Left renal cortex interstitium (tissue), 4 donors: ENCODE results near the gene PROX2. TPM values are rescaled to one million over a fixed set of nuclear protein-coding genes. Genes with fewer than 3 reads are reported as not detected.

ENCODE experiments used
- DNase-seq, 4 donors: peaks; one replicate each; pipeline ENCODE4 v3.0.0-alpha.2; 2013; ENCODE audit warnings: low read depth in 4 of 4, low spot score in 2 of 4, missing footprints in 1 of 4
- polyA plus RNA-seq, 4 donors: library from polyadenylated mRNA; unstranded; fragments of 120-200 nt; gene quantifications; one replicate each; pipeline ENCODE4 v1.2.1, GENCODE V29; 2013; ENCODE audit not compliant: insufficient read length in 4 of 4

Gene PROX2
- polyA plus RNA-seq, 4 donors: 0.38 to 4.0 (median 1.6) TPM

DNA sequence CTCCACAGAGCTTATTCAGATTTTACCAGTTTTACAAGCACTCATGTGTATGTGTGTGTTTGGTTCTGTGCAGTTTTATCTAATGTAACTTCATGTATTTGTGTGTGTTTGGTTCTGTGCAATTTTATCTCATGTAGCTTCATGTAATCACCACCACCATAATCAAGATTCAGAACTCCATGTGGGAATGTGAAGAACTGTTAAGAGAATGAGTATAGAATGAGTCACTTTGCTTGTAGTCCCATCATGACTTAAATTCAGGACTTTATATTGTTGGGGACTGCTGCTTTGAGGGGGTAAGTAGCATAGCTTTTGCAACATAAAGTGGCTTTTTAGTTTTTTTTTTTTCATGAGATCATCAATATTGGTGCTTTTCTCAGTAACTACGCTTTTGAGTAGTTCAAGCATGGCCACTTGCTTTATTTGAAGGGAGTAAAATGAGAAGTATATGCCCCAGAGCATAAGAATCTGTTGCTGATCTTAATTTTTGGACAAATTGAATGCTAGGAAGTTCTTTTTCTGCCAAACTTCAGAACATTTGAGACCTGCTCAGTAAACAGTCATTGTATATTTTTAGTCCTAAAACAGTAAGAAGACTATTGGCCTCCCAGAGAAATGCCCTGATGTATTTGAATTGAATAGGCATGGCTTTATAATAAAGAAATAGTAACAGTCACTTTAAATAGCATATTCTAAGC lies 28.8 kb downstream of the PROX2 start:
- no peak for DNase-seq

DNA sequence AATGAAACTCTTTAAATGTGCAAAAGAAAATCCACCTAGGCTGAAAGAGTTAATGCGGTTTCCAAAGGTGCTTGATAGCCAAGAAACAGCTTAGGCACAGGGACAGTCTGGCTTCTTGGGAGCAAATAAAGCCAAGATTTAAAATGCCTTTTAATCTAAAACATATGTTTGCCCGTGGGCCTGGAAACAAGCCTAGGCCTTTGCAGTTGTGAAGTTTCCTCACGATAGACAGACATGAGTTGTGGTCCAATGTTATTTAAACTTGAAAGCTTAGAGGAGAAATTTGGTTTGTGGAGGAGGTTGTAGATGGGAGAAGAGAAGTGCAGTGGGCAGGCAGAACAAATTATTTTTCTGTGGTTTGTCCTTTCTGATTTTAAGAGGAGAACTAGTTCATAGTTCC lies 29.8 kb downstream of the PROX2 start:
- no peak for DNase-seq

DNA sequence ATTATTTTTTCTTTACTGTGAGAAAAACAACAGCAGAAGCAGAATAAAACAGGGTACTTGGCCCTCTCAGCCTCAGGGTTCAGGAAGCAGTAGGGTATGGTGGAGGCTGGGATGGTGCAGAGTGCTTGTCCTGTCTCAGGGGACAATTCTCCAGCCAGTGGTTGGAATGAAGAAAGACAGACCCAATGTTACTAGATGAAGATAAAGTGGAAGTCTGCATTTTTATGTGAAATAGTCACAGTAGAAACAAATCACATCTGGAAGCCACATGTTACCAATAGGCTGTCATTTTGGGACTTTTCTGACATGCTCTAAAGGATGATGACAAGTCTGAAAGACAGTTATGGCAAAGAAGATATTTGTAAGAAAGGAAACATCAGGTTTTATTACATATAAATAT lies 32.3 kb downstream of the PROX2 start:
- no peak for DNase-seq

DNA sequence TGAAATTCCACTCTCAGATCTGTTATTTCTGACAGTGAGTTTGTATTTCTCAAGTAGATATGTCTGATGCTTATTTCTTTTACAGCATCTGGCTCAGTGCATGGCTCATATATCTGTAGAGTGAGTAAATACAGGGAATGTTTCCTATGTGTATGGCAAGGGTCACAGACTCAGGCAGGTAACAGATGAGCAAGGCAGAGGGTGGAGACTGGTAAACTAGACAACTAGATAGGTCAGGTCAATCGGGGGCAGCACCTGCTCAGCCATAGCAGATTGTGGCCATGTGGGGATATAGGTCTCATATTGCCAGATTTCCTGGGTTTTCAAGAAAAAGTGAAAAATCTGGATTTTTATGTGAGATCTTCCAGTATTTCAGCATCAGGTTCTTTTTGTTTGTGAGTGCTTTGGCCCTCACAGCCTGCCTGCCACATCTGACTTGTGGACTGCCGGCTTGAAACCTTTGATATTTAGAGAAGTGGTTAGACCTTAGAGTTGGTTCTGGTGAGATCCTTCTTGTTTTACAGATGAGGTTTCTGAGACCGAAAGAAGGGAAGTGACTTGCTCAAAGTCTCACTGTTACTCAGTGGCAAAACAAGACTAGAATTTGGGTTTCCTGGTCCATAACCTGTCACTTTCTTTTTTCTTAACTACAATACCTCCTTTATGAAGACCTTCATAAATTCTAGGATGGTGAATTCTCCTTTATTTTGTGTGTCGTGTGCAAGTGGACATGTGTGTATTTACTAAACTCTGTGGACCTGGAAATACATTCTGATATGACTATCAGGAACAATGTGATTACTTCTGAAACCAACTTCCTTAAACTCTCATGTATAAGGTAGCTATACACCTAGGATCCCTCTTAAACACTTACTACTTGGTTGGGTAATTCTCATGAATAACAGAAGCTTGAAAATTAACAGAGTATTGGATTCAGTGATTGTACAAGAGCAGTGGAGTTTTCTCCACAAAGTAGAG lies 34.4 kb downstream of the PROX2 start:
- no peak for DNase-seq

DNA sequence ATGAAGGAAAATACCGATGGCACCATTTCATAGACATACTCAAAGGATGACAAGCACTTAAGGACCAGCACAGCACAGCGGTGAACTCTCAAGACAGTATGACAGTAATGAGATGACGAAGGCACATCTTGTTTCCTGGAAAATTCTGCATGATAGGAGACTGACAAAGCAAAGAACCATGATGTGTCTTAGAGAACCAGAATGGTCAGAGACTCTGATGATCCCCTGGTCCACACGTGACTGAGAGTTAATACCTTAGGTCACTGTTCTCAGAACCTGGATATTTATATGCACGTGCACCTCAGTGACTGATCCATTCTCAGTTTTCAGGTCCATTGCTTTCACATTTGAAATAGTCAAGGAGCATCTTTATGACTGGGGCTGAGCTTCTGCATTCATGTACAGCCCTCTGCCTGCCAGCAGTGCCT lies 35.3 kb downstream of the PROX2 start:
- no peak for DNase-seq

DNA sequence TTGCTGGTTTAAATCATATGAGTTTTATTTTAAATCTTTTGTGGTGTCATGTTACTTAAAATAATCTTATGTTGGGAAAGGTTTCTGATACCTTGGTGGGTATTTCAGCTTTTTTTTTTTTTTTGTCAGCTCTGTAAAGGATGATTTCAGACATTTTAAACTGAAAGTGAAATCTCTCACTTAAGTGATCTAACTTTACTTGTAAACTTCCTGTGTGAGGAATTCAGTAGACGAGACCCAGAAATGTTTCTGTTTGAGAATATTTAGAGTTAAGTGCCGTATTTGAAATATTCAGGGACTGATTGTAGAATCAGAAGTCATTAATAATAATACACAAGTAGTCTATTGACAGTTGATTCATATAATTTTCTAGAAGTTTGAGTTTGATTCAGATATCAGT lies 37.8 kb downstream of the PROX2 start:
- no peak for DNase-seq

DNA sequence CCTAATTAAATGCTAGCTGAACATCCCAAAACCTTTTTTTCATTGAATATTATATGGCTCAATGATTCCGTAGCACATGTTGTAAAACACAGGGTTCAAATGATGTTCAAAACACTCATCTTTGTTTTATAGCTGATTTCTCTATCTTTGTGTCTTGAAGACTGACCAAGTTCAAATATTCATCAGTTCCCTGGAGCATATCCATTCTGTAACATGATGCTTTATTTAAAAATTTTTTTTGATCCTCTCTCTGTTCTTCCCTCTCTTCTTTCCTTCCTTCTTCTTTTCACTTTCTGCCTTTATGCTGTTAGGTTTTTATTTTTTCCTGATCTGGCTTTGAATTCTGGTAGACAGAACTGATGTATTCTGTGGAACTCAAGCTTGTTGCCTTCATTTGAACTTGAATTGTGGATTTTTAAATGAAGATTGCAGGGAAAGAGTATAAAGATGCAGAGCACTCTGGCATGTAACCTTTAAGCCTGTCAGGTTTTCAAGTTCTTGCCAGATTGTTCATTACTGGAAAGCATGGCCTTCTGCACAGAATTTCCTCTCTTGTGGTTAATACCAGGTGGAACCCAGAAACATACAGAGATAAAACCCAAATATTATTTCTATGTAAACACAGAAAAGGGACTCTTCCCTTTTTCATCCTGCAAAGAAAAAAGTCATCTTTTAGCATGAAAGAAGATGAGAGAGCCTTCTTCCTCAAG lies 39.5 kb downstream of the PROX2 start:
- no peak for DNase-seq

DNA sequence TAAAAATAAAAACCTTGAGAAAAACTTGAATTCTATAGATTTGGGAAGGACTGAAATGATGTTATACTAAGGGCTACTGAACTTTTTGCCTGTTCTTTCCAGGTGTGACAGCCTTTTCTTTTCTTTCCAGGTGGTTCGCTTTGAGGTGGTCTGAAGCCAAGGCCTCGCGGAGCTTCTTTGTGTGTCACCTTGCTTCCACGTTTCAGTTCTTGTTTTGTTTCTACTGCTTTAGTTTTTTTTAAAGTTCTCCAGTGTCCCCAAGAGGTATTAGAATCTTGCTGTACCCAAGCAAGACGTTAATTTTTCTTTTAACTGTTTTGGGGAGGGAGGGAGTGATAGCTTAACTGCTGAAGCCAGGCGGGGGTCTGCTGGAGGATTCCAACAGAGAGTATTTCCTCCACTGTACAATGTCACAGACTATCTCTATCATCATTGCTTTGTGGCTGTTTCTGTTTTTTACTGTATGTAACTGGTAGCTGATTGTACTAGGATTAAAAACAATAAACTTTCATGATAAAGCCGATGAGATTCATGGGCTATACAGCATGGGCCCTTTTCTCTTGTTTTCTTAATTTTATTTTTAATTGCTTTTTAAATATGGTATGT lies 40.2 kb downstream of the PROX2 start:
- DNase-seq: no peak

DNA sequence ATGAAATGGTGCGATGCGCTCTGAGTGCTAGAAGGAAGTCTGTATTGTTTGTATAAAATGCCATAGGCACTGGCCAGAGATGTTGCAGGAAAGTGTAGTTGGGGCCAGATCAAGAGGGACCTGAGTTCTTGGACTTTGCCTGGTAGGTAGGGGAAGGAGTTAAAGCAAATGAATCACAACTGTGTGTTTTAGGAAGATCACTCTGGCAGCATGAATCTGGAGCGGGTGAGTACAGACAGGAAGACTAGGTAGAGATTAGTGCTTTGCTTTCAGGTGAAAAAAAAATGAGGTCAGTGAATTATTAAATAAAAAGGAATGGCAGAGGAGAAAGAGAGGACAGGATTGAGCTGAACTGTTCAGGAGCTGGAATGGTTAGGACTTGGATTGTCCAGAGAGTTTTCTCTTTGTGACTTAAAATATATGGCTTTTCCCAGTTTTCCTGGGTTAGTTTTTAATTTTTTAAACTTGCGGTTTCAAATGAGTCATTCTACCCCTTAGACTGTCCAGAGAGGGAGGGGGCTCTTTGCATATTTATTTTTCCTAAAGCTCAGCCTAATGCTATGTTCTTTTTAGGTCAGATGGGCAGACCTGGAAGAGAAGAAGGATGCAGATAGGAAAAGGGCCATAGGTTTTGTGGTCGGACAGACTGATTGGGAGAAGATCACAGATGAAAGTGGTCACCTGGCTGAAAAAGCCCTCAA lies 41.1 kb downstream of the PROX2 start:
- no peak for DNase-seq

DNA sequence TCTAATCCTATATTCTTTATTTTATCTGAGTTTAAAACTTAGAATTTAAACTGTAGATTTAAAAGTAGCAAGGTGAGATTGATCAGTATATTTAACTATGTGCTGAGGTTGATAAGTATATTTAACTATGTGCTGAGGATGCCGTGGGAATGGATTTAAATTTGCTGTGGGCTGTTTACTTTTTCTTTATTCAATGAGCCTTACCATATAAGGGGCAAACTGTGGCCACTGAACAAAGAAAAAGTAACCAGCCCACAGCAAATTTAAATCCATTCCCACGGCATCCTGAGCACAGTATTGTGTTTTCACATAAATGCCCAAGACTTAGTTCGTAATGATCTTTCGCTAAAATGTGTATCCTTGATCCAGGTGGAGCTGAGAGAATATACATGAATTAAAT lies 43.1 kb downstream of the PROX2 start:
- no peak for DNase-seq

DNA sequence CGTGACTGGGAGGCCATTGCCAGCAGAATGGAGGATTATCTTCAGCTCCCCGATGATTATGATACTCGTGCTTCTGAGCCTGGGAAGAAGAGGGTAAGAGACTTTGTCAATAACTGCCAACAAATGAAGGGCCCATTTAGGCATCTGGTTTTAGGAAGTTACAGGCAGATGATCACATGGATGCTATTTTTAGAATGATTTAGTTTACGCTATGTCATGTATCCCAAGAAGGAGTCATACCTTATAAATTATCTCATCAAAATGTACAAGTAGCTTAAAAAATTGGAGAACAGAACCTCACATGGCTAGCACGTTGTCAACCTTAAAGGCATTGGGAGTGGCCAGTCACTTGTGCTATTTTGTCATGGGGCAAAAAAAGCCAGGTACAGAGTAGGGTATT lies 46.7 kb downstream of the PROX2 start:
- DNase-seq: no peak

DNA sequence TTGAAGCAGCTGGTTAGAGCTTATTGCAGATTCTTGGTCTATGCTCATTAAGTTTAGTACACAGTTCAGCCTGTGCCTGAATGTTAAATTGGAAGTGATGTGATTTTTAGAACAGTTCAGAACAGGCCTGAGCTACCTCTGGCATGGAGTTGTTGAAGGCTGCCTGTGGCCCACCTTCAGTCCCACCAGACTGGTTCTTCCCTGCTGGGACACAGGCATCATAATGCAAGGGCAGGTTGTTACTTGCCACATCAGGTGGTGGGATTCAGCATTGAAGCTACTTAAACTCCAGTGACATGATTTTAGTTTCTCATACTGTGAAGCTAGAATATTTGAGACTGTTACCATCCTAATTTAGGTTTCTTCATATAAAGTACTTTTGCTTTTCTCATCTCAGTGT lies 49.4 kb downstream of the PROX2 start:
- DNase-seq: no peak

Other genes starting within 250 kb of the PROX2 start
- gene AREL1, start 163.1 kb downstream of the PROX2 start, polyA plus RNA-seq: 10 to 100 TPM; 33.5 to 38.0 (median 35.0) TPM
- 10 to 100 TPM; 51.2 to 69.7 (median 58.6) TPM for gene FCF1, start 163.0 kb downstream of the PROX2 start, polyA plus RNA-seq
- gene YLPM1, start 112.8 kb downstream of the PROX2 start, polyA plus RNA-seq: 100 to 1,000 TPM in 2 of 4 donors, 10 to 100 TPM in 2; 66.7 to 109 (median 92.9) TPM
- 100 to 1,000 TPM; 103 to 135 (median 125) TPM for gene DLST, start 5.8 kb upstream of the PROX2 start, polyA plus RNA-seq
- 1 to 10 TPM; 1.0 to 2.1 (median 1.7) TPM for gene RPS6KL1, start 47.1 kb upstream of the PROX2 start, polyA plus RNA-seq
- 10 to 100 TPM in 2 of 4 donors, 1 to 10 TPM in 2; 7.0 to 10.7 (median 9.9) TPM for gene PGF, start 79.5 kb upstream of the PROX2 start, polyA plus RNA-seq
- 10 to 100 TPM; 59.2 to 74.4 (median 63.7) TPM for gene EIF2B2, start 126.8 kb upstream of the PROX2 start, polyA plus RNA-seq
- gene MLH3, start 175.3 kb upstream of the PROX2 start, polyA plus RNA-seq: 10 to 100 TPM; 33.3 to 43.7 (median 38.4) TPM
- gene ACYP1, start 187.9 kb upstream of the PROX2 start, polyA plus RNA-seq: 10 to 100 TPM; 25.4 to 65.2 (median 36.6) TPM
- 10 to 100 TPM in 1 of 4 donors, 1 to 10 TPM in 3; 7.1 to 10.8 (median 7.2) TPM for gene ZC2HC1C, start 193.5 kb upstream of the PROX2 start, polyA plus RNA-seq